Kidney capillary endothelial cell (primary cell): ENCODE results near the gene PATZ1.

Experiments used
- DNase-seq: peaks from one replicate; pipeline ENCODE4 v3.0.0-alpha.2; 2018; ENCODE audit warnings: low spot score

PATZ1 gene

GRCh38 chr22:31282748-31283468 is 63.2 kb downstream of the PATZ1 start:
- no peak for DNase-seq

- no peak for DNase-seq
Observed at GRCh38 chr22:31281733-31282132, 64.4 kb downstream of the PATZ1 start.

- DNase-seq = no peak
Observed at GRCh38 chr22:31279821-31280505, 66.2 kb downstream of the PATZ1 start.

GRCh38 chr22:31279327-31279669 is 66.8 kb downstream of the PATZ1 start:
- DNase-seq = no peak

GRCh38 chr22:31278626-31279326 is 67.4 kb downstream of the PATZ1 start:
- no peak for DNase-seq

GRCh38 chr22:31278151-31278621 is 68.0 kb downstream of the PATZ1 start:
- no peak for DNase-seq

GRCh38 chr22:31277741-31278140 is 68.4 kb downstream of the PATZ1 start:
- DNase-seq = no peak

- no peak for DNase-seq
Observed at GRCh38 chr22:31276426-31277167, 69.5 kb downstream of the PATZ1 start.
